GM23338 (cell line): Measurements from ENCODE around the gene STAMBP. TPM values are rescaled to one million over a fixed set of nuclear protein-coding genes. Genes with fewer than 3 reads are reported as not detected.

Experiments
- ATAC-seq: fragments of 200-7000 bp; cut with Tn5 transposase; 3 replicates; pipeline ENCODE4 v1.9.1; 2020
- DNase-seq: peaks from one replicate; pipeline ENCODE4 v3.0.0-alpha.2; 2015; ENCODE audit warnings: low spot score
- H2AFZ ChIP-seq: fragments of 200-600 bp; sonication (generic); 2 replicates; pipeline ENCODE4 v1.8.0; 2016; ENCODE audit warnings: antibody characterized with exemption, mild to moderate bottlenecking, moderate library complexity
- H3F3A ChIP-seq: fragments of 200-600 bp; sonication (generic); replicated peaks from 2 replicates; pipeline ENCODE4 v1.8.0; 2017; ENCODE audit warnings: antibody characterized with exemption, mixed run types, low read depth
- H3K27ac ChIP-seq: fragments of 200-600 bp; sonication (generic); 2 replicates; pipeline ENCODE4 v1.6.1; 2016; ENCODE audit warnings: low read depth
- H3K27me3 ChIP-seq: fragments of 200-600 bp; sonication (generic); 2 replicates; pipeline ENCODE4 v1.8.0; 2016; ENCODE audit warnings: mild to moderate bottlenecking, mixed run types, moderate library complexity; ENCODE audit not compliant: insufficient read depth
- H3K36me3 ChIP-seq: fragments of 200-600 bp; sonication (generic); 2 replicates; pipeline ENCODE4 v1.8.0; 2016; ENCODE audit warnings: mild to moderate bottlenecking; ENCODE audit not compliant: insufficient read depth
- H3K4me1 ChIP-seq: fragments of 200-600 bp; sonication (generic); 2 replicates; pipeline ENCODE4 v1.8.0; 2016; ENCODE audit warnings: mild to moderate bottlenecking, moderate library complexity; ENCODE audit not compliant: insufficient read depth
- H3K4me2 ChIP-seq: fragments of 200-600 bp; sonication (generic); 2 replicates; pipeline ENCODE4 v1.7.1; 2017; ENCODE audit warnings: mixed run types
- H3K4me3 ChIP-seq: fragments of 200-600 bp; sonication (generic); 2 replicates; pipeline ENCODE4 v1.6.1; 2016; ENCODE audit warnings: mixed run types
- H3K79me2 ChIP-seq: fragments of 200-600 bp; sonication (generic); replicated peaks from 2 replicates; pipeline ENCODE4 v1.8.0; 2017; ENCODE audit warnings: mild to moderate bottlenecking; ENCODE audit not compliant: insufficient read depth
- H3K9me2 ChIP-seq: fragments of 200-600 bp; sonication (generic); 2 replicates; pipeline ENCODE4 v1.8.0; 2017; ENCODE audit not compliant: insufficient read depth
- H4K20me1 ChIP-seq: fragments of 200-600 bp; sonication (generic); replicated peaks from 2 replicates; pipeline ENCODE4 v1.8.0; 2017; ENCODE audit warnings: mild to moderate bottlenecking; ENCODE audit not compliant: insufficient read depth
- H3K27ac Mint-ChIP-seq: 2 replicates; pipeline ENCODE4 v1.8.0; 2020; ENCODE audit warnings: inconsistent platforms, mild to moderate bottlenecking, moderate library complexity, mixed read lengths
- H3K27me3 Mint-ChIP-seq: 3 replicates; pipeline ENCODE4 v1.8.0; 2022; ENCODE audit warnings: low read depth, mild to moderate bottlenecking, moderate library complexity, mixed read lengths, inconsistent platforms; ENCODE audit not compliant: insufficient read depth, poor library complexity
- H3K36me3 Mint-ChIP-seq: 3 replicates; pipeline ENCODE4 v1.8.0; 2021; ENCODE audit warnings: low read depth, mild to moderate bottlenecking, inconsistent platforms, moderate library complexity, mixed read lengths
- H3K4me1 Mint-ChIP-seq: 3 replicates; pipeline ENCODE4 v1.8.0; 2020; ENCODE audit warnings: mild to moderate bottlenecking, inconsistent platforms, mixed read lengths
- H3K4me3 Mint-ChIP-seq: 3 replicates; pipeline ENCODE4 v1.8.0; 2021; ENCODE audit warnings: moderate library complexity, mild to moderate bottlenecking, inconsistent platforms, mixed read lengths
- H3K9me3 Mint-ChIP-seq: 3 replicates; pipeline ENCODE4 v1.8.0; 2020; ENCODE audit warnings: moderate library complexity, mild to moderate bottlenecking, inconsistent platforms, mixed read lengths
- CREB1 ChIP-seq: fragments of 250-450 bp; sonication (Bioruptor Pico); IDR thresholded peaks from 2 replicates; pipeline ENCODE4 v1.5.0; 2020; ENCODE audit warnings: low read depth, mild to moderate bottlenecking, moderate library complexity
- ETS1 ChIP-seq: IDR thresholded peaks from 2 replicates; pipeline ENCODE4 v1.6.1; 2016; ENCODE audit warnings: antibody characterized with exemption
- EZH2 ChIP-seq: fragments of 200-600 bp; sonication (generic); IDR thresholded peaks from one replicate; pipeline ENCODE4 v1.8.0; 2017; ENCODE audit warnings: antibody characterized with exemption, mild to moderate bottlenecking, low read depth; ENCODE audit not compliant: unreplicated experiment
- EZH2phosphoT487 ChIP-seq: fragments of 200-600 bp; sonication (generic); IDR thresholded peaks from one replicate; pipeline ENCODE4 v1.8.1; 2018; ENCODE audit warnings: antibody characterized with exemption; ENCODE audit not compliant: unreplicated experiment
- JUNB ChIP-seq: IDR thresholded peaks from one replicate; pipeline ENCODE4 v1.6.1; 2016; ENCODE audit warnings: antibody characterized with exemption; ENCODE audit not compliant: unreplicated experiment
- NANOG ChIP-seq: IDR thresholded peaks from 2 replicates; pipeline ENCODE4 v1.6.1; 2016; ENCODE audit warnings: antibody characterized with exemption, borderline replicate concordance
- POLR2AphosphoS5 ChIP-seq: IDR thresholded peaks from 2 replicates; pipeline ENCODE4 v1.6.1; 2016; ENCODE audit warnings: antibody characterized with exemption, low read depth
- REST ChIP-seq: IDR thresholded peaks from one replicate; pipeline ENCODE4 v1.6.1; 2018; ENCODE audit warnings: antibody characterized with exemption; ENCODE audit not compliant: unreplicated experiment
- STAT1 ChIP-seq: IDR thresholded peaks from one replicate; pipeline ENCODE4 v1.6.1; 2016; ENCODE audit warnings: antibody characterized with exemption; ENCODE audit not compliant: unreplicated experiment
- ZNF114 ChIP-seq: fragments of 250-450 bp; sonication (Bioruptor Pico); IDR thresholded peaks from 2 replicates; pipeline ENCODE4 v1.5.0; 2020; ENCODE audit warnings: mild to moderate bottlenecking, moderate library complexity
- ZNF331 ChIP-seq: fragments of 250-450 bp; sonication (Bioruptor Pico); IDR thresholded peaks from 2 replicates; pipeline ENCODE4 v1.5.0; 2020; ENCODE audit warnings: low read depth, mild to moderate bottlenecking, moderate library complexity
- polyA plus RNA-seq: library from polyadenylated mRNA; unstranded; fragments of >200 nt; fragmentation: Nextera tagmentation; extraction: Ambion mirVana; gene quantifications from 2 replicates; pipeline ENCODE4 v1.2.1, GENCODE V29; 2016
- total RNA-seq: library from RNA; depleted of rRNA; stranded (reverse); fragments of >200 nt; shearing (Covaris generic); gene quantifications from 2 replicates; pipeline ENCODE4 v1.2.3, GENCODE V29; 2014
- TF ChIP-seq, protein P1 (sequence below), 2 experiments: fragments of 200-600 bp in 1 of 2; sonication (generic) in 1 of 2; conservative IDR thresholded peaks; 2 replicates each; pipeline versions ENCODE4 v1.5.1 to v1.6.1; 2016 to 2017; ENCODE audit warnings: antibody characterized with exemption in 2 of 2, low read depth in 2 of 2, mild to moderate bottlenecking in 2 of 2, moderate library complexity in 1 of 2
- TF ChIP-seq, protein P2 (sequence below): fragments of 250-450 bp; sonication (Bioruptor Pico); IDR thresholded peaks from 2 replicates; pipeline ENCODE4 v1.5.0; 2020; ENCODE audit warnings: mild to moderate bottlenecking, moderate library complexity

STAMBP gene
- total and polyA plus RNA-seq, 2 experiments from 2014 or later = 33.9 to 106 TPM

- ATAC-seq (no peak), DNase-seq (no peak)
- no peaks in the 10 kb centered on the region for H3K9me3 Mint-ChIP-seq
- no peaks in the 10 kb centered on the region; the same call in 1 of the 2 replicates for H4K20me1 ChIP-seq
- H3K36me3 Mint-ChIP-seq = peaks cover 20% of the 10 kb centered on the region
- peaks cover 9% of the 10 kb centered on the region; the same call in 1 of the 2 replicates for H3K36me3 ChIP-seq
- peaks cover 17% of the 10 kb centered on the region for H3K79me2 ChIP-seq
- H3K4me2 ChIP-seq = no peak overlapping the region
- no peaks in the 10 kb centered on the region for H3K4me1 ChIP-seq
- H3K4me1 Mint-ChIP-seq = 0 out of 3 replicates have a peak, but pooled peaks cover 5% of the 10 kb centered on the region
- peak overlapping the region; percentile 87; the same call in 1 of the 2 replicates for H3K4me3 ChIP-seq
- H3F3A ChIP-seq = no peaks in the 10 kb centered on the region
- H3K27me3 Mint-ChIP-seq = peaks cover 2% of the 10 kb centered on the region
- peak overlapping the region; percentile 99 for H3K4me3 Mint-ChIP-seq
- H3K27ac ChIP-seq = no peak overlapping the region
- no peak overlapping the region for H2AFZ ChIP-seq
- no peaks in the 10 kb centered on the region for H3K9me2 ChIP-seq
- H3K27me3 ChIP-seq = no peaks in the 10 kb centered on the region
- no peak overlapping the region for H3K27ac Mint-ChIP-seq
- no peak for TF ChIP-seq STAT1
- TF ChIP-seq EZH2 = no peak
- TF ChIP-seq EZH2phosphoT487 = no peak
- TF ChIP-seq ZNF114 (CRISPR knock-in tag) = no peak
- TF ChIP-seq, protein P1, sequence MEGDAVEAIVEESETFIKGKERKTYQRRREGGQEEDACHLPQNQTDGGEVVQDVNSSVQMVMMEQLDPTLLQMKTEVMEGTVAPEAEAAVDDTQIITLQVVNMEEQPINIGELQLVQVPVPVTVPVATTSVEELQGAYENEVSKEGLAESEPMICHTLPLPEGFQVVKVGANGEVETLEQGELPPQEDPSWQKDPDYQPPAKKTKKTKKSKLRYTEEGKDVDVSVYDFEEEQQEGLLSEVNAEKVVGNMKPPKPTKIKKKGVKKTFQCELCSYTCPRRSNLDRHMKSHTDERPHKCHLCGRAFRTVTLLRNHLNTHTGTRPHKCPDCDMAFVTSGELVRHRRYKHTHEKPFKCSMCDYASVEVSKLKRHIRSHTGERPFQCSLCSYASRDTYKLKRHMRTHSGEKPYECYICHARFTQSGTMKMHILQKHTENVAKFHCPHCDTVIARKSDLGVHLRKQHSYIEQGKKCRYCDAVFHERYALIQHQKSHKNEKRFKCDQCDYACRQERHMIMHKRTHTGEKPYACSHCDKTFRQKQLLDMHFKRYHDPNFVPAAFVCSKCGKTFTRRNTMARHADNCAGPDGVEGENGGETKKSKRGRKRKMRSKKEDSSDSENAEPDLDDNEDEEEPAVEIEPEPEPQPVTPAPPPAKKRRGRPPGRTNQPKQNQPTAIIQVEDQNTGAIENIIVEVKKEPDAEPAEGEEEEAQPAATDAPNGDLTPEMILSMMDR (conservative IDR thresholded peaks at IDR 0.05; ENCODE audit: low read depth in 2 of 2) = no peak
- TF ChIP-seq CREB1 (CRISPR knock-in tag) = no peak
- TF ChIP-seq POLR2AphosphoS5 = no peak
- no peak for TF ChIP-seq JUNB
- TF ChIP-seq ZNF331 (CRISPR knock-in tag) = no peak
- TF ChIP-seq ETS1 = no peak
- TF ChIP-seq, protein P2, sequence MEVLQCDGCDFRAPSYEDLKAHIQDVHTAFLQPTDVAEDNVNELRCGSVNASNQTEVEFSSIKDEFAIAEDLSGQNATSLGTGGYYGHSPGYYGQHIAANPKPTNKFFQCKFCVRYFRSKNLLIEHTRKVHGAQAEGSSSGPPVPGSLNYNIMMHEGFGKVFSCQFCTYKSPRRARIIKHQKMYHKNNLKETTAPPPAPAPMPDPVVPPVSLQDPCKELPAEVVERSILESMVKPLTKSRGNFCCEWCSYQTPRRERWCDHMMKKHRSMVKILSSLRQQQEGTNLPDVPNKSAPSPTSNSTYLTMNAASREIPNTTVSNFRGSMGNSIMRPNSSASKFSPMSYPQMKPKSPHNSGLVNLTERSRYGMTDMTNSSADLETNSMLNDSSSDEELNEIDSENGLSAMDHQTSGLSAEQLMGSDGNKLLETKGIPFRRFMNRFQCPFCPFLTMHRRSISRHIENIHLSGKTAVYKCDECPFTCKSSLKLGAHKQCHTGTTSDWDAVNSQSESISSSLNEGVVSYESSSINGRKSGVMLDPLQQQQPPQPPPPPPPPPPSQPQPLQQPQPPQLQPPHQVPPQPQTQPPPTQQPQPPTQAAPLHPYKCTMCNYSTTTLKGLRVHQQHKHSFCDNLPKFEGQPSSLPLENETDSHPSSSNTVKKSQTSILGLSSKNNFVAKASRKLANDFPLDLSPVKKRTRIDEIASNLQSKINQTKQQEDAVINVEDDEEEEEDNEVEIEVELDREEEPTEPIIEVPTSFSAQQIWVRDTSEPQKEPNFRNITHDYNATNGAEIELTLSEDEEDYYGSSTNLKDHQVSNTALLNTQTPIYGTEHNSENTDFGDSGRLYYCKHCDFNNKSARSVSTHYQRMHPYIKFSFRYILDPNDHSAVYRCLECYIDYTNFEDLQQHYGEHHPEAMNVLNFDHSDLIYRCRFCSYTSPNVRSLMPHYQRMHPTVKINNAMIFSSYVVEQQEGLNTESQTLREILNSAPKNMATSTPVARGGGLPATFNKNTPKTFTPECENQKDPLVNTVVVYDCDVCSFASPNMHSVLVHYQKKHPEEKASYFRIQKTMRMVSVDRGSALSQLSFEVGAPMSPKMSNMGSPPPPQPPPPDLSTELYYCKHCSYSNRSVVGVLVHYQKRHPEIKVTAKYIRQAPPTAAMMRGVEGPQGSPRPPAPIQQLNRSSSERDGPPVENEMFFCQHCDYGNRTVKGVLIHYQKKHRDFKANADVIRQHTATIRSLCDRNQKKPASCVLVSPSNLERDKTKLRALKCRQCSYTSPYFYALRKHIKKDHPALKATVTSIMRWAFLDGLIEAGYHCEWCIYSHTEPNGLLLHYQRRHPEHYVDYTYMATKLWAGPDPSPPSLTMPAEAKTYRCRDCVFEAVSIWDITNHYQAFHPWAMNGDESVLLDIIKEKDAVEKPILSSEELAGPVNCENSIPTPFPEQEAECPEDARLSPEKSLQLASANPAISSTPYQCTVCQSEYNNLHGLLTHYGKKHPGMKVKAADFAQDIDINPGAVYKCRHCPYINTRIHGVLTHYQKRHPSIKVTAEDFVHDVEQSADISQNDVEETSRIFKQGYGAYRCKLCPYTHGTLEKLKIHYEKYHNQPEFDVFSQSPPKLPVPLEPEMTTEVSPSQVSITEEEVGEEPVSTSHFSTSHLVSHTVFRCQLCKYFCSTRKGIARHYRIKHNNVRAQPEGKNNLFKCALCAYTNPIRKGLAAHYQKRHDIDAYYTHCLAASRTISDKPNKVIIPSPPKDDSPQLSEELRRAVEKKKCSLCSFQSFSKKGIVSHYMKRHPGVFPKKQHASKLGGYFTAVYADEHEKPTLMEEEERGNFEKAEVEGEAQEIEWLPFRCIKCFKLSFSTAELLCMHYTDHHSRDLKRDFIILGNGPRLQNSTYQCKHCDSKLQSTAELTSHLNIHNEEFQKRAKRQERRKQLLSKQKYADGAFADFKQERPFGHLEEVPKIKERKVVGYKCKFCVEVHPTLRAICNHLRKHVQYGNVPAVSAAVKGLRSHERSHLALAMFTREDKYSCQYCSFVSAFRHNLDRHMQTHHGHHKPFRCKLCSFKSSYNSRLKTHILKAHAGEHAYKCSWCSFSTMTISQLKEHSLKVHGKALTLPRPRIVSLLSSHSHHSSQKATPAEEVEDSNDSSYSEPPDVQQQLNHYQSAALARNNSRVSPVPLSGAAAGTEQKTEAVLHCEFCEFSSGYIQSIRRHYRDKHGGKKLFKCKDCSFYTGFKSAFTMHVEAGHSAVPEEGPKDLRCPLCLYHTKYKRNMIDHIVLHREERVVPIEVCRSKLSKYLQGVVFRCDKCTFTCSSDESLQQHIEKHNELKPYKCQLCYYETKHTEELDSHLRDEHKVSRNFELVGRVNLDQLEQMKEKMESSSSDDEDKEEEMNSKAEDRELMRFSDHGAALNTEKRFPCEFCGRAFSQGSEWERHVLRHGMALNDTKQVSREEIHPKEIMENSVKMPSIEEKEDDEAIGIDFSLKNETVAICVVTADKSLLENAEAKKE (CRISPR knock-in tag) = no peak
- no peak for TF ChIP-seq REST
- TF ChIP-seq NANOG = no peak
Observed at GRCh38 chr2:73780237-73780582, 48.6 kb upstream of the STAMBP start.
